Kidney capillary endothelial cell (primary cell): ENCODE data around the gene CYP20A1.
"Not testable (repeated sequence)": the region's sequence is repeated elsewhere in the genome, so short reads cannot be mapped to it uniquely, and the experiment has no call there.

ENCODE experiments used
- DNase-seq: peaks from one replicate; pipeline ENCODE4 v3.0.0-alpha.2; 2018; ENCODE audit warnings: low spot score

CYP20A1 gene, protein sequence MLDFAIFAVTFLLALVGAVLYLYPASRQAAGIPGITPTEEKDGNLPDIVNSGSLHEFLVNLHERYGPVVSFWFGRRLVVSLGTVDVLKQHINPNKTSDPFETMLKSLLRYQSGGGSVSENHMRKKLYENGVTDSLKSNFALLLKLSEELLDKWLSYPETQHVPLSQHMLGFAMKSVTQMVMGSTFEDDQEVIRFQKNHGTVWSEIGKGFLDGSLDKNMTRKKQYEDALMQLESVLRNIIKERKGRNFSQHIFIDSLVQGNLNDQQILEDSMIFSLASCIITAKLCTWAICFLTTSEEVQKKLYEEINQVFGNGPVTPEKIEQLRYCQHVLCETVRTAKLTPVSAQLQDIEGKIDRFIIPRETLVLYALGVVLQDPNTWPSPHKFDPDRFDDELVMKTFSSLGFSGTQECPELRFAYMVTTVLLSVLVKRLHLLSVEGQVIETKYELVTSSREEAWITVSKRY

DNA sequence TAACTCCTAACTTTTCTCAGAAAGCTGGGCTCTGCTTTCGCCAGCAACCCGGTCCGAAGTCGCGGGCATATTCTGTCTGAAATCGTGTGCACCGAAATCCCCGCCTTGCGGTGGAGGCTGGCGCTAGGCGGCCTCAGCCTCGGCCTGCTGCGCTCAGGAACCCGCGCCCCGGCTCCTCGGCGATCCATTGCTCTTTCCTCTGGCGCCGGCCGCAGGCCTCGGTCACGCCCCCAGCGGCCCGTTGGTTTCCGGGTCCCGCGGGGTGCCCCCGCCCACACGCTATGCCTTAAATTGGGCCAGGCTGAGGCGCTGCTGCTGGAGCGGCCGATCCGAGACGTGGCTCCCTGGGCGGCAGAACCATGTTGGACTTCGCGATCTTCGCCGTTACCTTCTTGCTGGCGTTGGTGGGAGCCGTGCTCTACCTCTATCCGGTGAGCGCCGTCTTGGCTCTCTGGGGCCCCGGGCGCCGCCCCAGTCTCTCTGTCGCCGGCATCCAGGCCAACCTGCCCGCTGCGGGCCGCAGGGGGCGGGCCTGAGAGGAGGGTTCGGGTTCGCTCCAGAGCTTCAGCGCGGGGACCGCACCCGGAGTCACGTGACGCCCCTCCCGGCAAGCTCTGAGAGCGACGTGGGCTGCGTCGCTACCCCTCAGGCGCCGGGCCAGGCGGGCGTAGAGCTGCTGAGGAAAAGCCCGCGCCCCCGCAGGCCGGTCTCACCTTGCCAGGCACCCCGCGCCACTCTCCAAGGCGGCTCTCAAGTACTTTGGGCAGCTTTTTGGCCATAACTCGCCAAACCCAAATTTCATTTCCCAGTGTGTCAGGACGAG lies at the start of gene CYP20A1:
Gene CYP20A1 (plus strand): TSS at position 315 of the 823 bp plus-strand sequence. CDS start 45 bp downstream, at position 360.
- DNase-seq = peak; percentile 94

DNA sequence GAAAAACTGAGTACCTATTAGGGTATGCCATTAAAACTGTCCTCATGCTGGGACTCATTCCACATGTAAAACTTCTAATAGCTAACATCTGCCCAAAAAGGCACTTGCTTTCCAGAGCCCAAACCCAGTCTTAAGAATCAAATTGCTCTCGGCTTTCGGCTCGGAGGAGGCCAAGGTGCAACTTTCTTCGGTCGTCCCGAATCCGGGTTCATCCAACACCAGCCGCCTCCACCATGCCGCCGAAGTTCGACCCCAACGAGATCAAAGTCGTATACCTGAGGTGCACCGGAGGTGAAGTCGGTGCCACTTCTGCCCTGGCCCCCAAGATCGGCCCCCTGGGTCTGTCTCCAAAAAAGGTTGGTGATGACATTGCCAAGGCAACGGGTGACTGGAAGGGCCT lies 48.3 kb upstream of the CYP20A1 start:
- not testable (repeated sequence) for DNase-seq

GRCh38 chr2:203191026-203191425 lies 47.8 kb upstream of the CYP20A1 start:
- DNase-seq = not testable (repeated sequence)

- no peak for DNase-seq
Observed at GRCh38 chr2:203191961-203192360, 46.9 kb upstream of the CYP20A1 start.

DNA sequence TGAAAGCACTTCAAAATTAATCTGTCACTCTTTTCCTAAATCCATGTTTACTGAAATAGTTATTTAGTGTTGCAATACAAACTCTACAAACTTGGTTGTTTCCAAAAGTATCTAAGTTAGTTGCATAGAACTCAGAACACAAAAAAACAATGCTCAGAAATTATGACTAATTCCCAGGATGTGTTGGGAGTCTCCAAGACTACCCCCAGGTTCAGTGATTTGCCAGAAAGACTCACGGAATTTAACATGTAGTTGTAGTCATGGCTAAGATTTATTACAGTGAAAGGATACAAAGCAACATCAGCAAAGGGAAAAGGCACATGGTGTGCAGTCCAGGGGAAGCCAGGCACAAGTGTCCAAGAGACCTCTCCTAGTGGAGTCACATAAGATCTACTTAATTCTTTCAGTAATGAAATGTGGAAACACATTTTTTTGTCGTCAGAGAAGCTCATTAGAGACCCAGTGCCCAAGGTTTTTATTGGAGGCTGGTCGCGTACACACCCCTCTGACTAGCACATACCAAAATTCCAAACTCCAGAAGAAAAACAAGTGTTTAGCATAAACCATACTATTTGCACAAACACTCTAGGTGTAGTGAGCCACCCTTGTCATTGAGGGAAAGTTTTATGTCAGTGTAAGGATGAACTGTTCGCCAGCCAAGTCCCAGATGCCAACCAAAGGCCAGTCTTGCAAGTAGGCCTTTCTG lies 43.3 kb upstream of the CYP20A1 start:
- DNase-seq = peak; percentile 78

DNA sequence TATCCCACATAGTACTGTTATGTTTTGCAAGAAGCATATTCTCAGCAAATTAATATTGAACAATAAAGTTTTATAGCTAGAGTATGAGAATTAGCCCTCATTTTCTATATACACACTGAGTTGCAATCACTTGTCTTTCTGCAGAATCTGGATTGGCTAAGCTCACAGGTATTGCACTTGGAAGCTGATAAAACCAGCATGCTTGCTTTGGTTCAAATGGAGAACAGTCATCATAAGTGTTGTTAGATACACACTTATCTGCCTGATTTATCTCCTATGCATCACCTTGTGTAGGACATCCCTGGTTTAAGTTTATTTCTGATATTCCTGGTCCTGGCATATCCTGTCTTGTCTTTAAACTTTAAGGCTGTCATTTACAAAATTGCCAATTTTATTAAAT lies 38.0 kb upstream of the CYP20A1 start:
- no peak for DNase-seq

- DNase-seq = no peak
Observed at GRCh38 chr2:203201426-203201825, 37.4 kb upstream of the CYP20A1 start.

GRCh38 chr2:203209538-203209937 lies 29.3 kb upstream of the CYP20A1 start:
- DNase-seq = no peak

DNA sequence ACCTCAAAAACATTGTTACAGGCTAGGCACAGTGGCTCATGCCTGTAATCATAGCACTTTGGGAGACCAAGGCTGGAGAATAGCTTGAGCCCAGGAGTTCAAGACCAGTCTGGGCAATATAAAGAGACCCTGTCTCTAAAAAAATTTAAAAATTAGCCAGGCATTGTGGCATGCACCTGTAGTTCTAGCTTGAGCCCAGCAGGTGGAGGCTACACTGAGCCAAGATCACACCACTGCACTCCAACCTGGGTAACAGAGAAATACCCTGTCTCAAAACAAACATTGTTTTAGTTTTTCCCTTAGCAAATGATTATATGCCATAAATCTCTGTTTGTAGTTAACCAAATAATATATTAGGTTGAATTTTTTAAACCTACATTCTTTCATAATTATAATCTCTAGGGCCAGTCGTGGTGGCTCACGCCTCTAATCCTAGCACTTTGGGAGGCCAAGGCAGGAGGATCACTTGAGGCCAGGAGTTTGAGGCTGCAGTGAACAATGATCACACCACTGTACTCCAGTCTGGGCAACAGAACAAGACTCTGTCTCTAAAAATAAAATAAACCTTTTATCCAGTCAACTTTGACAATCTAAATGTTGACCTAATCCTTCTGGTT lies 13.3 kb upstream of the CYP20A1 start:
- peak; percentile 14 for DNase-seq

- not testable (repeated sequence) for DNase-seq
Observed at GRCh38 chr2:203229674-203230073, 9.1 kb upstream of the CYP20A1 start.

DNA sequence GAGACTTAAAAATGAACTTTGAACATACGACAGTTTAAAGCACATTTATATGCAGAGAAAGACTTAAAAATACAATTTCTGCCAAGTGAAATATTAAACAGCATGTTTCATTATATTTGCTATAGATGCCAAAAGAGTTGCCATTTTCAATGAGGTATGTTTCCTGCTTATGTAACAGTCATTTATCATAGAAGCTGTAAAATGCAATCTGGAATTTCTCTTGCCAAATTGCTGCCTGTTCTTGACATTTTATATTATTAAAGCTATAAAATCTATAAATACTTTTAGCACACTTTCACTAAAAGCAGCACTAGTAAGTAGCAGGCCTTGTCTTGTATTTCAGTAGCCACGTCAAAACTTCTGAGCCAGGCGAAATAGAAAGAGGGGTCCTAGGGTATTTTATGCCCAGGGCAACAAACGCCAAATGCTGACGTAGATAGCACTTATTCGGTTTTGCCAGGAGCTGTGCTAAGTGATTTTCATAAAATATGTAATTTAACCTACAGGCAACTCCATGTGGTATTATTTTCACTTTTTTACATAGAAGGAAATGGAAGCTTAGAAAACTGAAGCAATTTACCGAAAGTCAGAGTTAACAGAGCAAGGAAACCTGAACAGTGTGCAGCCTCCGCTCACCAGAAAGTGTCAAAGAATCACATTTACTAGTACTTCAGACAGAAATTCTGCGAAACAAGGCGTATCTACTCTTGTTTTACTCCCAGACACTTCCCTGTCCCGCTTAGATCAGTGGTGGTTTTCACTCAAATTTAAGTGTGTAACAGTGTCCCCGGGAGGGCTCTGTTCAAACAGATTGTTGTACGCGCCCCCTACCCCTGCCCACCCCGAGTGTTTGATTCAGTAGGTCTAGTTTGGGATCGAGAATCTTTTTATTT lies 1.2 kb upstream of the CYP20A1 start:
- DNase-seq = no peak

- no peak for DNase-seq
Observed at GRCh38 chr2:203238292-203238703, 520 bp upstream of the CYP20A1 start.

GRCh38 chr2:203240491-203240890 lies 1.7 kb downstream of the CYP20A1 start:
- no peak for DNase-seq

DNA sequence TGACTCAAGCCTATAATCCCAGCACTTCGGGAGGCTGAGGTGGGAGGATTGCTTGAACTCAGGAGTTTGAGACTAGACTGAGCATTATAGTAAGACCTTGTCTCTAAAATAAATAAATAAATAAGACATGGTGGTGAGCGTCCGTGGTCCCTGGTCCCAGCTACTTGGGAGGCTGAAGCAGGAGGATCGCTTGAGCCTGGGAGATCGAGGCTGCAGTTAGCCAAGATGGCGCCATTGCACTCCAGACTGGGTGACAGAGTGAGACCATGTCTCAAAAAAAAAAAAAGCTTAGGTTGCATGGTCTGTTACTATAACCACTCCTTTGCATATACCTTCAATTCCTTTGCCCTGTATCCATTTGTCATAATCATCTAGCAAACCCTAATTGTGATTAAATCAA lies 3.7 kb downstream of the CYP20A1 start:
- no peak for DNase-seq

- no peak for DNase-seq
Observed at GRCh38 chr2:203246646-203247045, 7.8 kb downstream of the CYP20A1 start.

- no peak for DNase-seq
Observed at GRCh38 chr2:203252818-203253217, 14.0 kb downstream of the CYP20A1 start.

DNA sequence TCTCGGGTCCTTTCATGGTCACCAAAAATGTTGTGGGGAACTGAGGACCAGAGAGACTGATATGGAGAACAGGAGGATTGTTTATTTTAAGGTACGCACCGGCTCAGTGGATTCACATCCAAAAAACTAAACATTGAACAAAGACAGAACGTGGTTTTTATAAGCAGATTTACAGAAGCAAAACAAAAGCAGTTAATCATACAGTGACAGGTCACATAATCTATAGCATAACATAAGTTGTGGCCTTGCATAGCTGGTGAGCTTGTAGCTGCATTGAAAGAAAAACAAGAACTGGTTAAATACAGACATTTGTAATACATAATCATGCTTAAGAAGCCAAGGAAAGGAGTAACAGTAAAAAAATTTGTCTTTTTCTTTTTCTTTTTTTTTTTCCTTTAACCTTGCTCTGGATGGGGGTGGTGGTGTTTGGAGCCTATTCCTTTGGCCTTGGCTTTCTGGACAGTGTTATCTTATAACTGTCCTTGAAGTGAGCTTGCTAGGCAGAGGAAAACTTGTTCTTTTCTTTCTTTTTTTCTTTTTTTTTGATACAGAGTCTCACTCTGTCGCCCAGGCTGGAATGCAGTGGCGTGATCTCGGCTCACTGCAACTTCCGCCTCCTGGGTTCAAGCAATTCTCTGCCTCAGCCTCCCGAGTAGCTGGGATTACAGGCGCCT lies 14.7 kb downstream of the CYP20A1 start:
- not testable (repeated sequence) for DNase-seq

- DNase-seq = no peak
Observed at GRCh38 chr2:203261326-203262159, 22.7 kb downstream of the CYP20A1 start.

DNA sequence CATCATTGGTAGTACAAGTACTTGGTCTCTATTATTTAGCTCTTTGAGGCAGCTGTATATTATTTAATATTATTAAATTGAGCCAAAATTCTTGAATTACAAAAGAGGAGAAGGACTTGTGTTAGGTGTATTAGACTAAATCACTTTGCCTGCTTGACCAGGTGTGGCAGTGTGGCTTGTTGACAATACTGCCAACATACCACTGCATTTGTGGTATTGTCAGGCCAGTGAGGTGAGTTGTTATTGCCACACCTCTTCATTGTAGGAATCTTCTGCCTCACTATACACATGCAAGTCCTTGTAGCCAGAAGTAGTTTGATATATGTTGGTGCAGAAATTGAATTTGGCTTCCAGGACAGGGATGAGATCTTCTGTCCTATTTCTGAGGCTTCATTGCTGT lies 40.5 kb downstream of the CYP20A1 start:
- no peak for DNase-seq
